NK-92 treated with Interleukin-12 subunit alpha and Interleukin-12 subunit beta, amount 100 ng/mL, for 24 hours (cell line): ENCODE data around the gene RNF41.
"Not testable (repeated sequence)": the region's sequence is repeated elsewhere in the genome, so short reads cannot be mapped to it uniquely, and the experiment has no call there.

Experiments used
- DNase-seq: peaks from one replicate; lab custom pipeline; 2025; lab: John Stamatoyannopoulos, UW

Gene RNF41

GRCh38 chr12:56221757-56222530 lies at the start of gene RNF41:
Gene RNF41, minus strand, starts transcription at chr12:56221922. Its CDS starts 7,875 bp downstream, at chr12:56214047.
- DNase-seq, result peak; percentile 85

DNA sequence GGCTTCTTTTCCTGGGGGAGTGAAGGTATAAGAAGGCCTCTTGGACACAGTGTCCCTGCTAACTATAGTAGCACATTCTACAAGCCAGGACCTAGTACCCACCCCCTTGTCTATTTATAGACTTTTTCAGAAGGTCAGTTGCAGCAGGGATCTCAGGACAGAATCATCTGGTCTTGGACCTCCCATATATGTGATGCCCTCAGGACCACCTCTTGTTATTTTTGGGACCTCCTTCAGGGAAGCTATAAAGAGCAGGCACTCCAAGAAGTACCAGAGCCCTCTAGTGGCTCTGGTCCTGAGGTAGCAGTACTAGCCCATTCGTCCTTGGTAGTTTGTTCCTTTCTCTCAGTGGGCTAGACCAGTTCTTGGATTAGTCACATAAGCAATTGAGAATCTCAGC lies 49.3 kb upstream of the RNF41 start:
- DNase-seq, result no peak

DNA sequence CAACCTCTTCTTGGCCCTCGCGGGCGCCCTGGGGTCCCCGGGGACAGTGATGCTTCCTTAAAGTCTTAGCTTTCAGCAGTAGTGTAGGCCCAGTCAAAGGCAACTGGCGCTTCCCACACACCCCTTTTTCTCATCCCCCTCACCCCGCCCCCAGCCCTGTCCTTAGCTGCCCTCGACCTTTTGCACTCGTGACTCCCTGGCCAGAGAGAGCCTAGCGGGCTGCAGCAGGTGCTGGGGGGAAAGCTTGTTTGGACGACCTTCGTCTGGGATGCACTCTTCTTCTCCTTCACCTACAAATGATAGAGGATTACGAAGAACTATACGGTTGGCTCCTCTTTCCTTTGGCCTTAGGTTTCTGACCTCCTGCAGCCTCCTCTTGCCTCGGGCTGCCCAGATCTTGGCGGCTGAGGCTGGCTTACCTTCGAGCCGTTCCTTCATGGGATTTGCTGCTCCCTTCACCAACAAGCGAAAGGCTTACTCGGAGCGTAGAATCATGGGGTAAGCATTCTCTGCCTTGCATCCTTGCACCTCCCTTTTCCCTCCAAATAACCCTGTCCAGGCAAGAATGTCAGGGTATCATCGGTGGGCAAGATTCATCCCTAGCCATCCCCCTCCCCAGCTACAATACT lies 45.8 kb upstream of the RNF41 start:
- DNase-seq, result no peak

- DNase-seq, result peak; percentile 78
Measured at GRCh38 chr12:56266693-56267442, 45.1 kb upstream of the RNF41 start, which contains the start of gene COQ10A. Gene COQ10A, plus strand, starts transcription at chr12:56266942. Its CDS starts 177 bp downstream, at chr12:56267119.

GRCh38 chr12:56266068-56266692 lies 44.5 kb upstream of the RNF41 start:
- not testable (repeated sequence) for DNase-seq

DNA sequence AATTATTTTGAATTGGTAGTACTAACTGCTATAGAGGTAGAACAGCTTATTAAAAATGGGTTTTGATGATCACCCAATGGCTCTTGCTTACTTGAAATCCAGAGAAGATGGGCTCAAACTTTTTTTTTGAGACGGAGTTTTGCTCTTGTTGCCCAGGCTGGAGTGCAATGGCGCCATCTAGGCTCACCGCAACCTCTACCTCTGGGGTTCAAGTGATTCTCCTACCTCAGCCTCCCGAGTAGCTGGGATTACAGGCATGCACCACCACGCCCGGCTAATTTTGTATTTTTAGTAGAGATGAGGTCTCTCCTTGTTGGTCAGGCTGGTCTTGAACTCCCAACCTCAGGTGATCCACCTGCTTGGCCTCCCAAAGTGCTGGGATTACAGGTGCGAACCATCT lies 41.2 kb upstream of the RNF41 start:
- DNase-seq, result not testable (repeated sequence)

DNA sequence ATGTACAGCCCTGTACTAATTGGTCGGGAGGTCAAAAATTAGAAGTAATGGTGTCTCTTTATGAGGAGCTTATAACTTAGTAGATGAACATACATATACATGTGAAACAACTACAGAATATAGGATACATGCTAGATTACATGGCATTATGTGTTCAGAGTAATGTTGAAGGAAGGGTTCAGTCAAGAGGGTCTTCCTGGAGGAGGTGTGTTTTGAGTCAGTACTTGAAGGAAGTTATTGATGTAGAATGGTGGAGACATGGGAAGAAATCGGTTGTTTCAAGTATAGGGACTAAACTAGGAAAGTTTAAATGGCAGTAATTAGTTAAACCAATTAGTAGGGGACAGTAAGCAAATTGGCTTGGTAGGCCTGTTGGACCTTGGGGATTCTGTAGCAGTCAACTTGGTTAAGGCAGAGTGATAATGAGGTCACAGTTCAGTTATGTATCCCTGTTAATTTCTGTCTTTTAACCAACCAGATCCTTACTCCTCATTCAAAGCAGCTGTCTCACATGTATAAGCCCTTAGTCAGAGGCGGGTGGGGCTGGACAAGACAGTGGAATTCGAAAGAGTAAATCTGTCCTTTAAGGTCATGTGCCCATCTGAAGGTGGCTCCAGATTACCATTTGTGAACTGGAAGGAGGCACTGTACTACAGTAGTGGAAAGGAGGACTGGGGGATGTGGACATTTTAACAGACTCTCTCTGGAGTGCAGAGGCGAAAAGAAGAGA lies 39.9 kb upstream of the RNF41 start:
- DNase-seq, result no peak

GRCh38 chr12:56260921-56261320 lies 39.2 kb upstream of the RNF41 start:
- no peak for DNase-seq

GRCh38 chr12:56260380-56260779 lies 38.7 kb upstream of the RNF41 start:
- no peak for DNase-seq

DNA sequence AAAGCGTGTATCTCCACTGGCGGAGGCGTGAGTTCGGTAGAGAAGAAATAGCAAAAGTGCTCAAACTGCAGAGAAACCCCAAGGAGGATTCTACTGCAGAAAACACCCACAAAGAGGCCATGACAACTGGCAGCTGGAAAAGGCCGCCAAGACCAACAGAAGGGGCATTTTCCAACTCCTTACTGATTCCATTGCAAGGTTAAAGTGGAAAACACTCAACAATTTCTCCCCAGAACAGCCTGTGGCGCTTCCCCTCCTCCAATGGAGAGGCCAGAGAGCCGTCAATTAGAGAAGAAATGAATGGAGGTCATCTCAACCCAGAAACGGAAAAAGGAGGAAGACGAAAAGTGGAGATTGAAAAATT lies 37.1 kb upstream of the RNF41 start:
- DNase-seq, result no peak

DNA sequence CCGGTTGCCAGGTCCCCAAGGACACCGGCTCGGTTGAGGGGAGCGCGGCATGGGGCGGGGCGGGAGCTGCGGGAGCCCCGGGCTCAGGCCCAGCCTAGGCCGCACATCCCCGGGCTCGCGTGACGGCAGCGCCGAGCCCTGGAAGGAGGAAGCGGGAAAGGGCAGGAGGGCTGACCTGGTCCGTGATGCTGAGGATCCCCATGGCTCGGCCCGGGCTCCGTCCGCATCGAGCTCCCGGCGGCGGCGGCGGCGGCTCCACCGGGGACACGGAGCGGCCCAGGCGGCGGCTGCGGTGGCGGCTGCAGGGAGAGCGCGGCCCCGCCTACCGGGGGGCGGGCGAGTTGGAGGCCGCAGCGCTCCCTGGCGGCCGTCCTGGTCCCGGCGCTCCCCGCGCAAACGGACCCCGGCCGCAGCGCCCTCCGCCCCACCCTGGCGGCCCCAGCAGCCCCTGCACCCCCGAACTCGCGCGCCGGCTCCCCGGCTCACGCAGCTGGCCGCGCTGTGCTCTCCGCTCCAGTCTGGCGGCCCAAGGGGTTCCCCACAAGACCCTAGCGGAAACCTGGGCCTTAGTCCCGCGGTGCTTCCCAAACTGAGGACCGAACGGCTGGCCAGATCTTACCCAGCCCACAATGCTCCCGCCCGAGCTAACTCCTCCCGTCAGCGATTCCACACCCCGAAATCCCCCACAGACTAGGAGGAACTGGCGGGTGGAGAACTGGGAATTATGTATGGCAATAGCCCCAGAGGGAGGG lies 36.5 kb upstream of the RNF41 start, which contains the start of gene ANKRD52:
Gene ANKRD52, minus strand, starts transcription at position 317 of the 752 bp plus-strand sequence. Its CDS starts 115 bp downstream, at position 202.
- DNase-seq, result peak; percentile 31

DNA sequence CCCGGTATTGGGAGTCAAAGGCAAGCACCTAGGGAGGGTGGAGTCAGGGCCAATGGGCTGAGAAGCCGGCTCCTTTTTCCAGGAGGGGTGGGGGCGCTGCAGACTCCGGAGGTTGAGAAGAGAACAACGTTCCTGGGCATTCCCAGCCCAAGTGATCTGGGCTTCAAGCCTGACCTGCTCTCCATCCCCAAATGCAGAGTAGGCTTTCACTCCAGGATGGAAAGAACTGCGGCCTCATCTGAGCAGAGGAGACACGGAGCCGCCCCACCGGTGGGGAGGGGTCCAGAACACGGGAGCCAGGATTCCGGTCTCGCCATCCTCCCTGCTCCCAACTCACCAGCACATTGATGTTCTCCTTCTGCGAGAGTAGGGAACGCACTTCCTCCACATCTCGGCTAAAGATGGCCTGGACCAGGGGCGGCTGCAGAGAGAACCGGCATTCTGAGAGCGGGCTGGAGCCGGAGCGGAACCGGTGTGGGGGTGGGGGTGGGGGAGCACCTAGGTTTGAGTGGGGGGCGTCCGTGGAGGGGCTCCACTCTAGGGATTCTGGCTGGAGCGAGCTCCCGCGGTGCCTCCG lies 35.9 kb upstream of the RNF41 start:
- no peak for DNase-seq

- DNase-seq, result no peak
Measured at GRCh38 chr12:56257071-56257470, 35.3 kb upstream of the RNF41 start.

GRCh38 chr12:56256326-56256960 lies 34.7 kb upstream of the RNF41 start:
- DNase-seq, result no peak

- no peak for DNase-seq
Measured at GRCh38 chr12:56255671-56256070, 33.9 kb upstream of the RNF41 start.

GRCh38 chr12:56253091-56253490 lies 31.4 kb upstream of the RNF41 start:
- no peak for DNase-seq

DNA sequence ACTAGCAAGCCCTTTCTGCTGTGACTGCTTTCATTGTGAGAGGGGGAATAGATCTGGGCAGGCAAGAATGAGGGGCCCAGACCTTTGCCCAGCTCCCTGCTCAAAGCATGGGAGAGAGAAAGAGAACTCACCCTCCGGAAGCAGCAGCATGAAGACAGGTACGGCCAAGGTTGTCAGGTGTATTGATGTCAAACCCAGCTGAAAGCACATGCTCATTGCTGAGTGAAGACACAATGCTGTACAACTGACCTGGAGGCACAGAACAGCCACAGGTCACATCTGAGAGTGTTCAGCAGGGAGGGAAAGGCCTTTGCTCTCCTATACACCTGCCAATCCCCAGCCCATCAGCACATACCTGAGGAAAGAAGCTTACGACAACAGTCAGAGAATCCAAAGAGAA lies 30.9 kb upstream of the RNF41 start:
- no peak for DNase-seq

DNA sequence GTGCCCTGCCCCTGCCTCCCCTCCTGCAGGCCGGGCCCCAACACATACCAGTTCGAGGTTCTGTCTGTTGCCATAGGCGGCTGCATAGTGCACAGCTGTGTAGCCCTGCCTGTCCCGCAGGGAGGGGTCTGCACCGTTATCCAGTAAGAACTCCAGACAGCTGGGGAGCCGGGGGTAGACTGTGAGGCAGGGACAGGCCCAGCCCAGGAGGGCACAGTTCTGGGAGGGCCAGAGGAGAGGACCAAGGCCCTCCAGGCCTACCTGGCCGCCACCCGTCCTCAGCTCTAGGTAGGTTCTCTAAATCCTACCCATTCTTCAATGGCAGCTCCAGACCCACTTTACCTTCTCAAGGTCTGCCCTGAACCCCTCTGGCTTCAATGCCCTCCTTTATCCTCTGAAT lies 27.0 kb upstream of the RNF41 start:
- no peak for DNase-seq

DNA sequence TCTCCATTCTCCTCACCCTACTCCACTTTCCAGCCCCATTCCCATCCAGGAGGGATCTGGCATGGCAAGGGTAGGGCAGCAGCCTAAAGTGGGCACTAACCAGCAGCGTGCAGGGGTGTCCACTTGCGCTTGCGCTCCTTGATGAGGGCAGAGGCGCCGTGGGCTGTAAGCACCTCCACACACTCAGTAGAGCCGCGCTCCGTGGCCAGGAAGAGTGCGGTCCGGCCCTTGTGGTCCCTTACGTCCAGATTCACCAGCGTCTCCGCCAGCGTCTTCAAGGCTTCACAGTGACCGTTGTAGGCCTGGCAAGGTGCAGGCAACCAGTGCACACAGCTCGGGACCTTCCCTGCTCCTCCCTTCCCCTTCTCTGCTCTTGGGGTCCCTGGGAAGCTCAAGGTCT lies 26.2 kb upstream of the RNF41 start:
- no peak for DNase-seq

DNA sequence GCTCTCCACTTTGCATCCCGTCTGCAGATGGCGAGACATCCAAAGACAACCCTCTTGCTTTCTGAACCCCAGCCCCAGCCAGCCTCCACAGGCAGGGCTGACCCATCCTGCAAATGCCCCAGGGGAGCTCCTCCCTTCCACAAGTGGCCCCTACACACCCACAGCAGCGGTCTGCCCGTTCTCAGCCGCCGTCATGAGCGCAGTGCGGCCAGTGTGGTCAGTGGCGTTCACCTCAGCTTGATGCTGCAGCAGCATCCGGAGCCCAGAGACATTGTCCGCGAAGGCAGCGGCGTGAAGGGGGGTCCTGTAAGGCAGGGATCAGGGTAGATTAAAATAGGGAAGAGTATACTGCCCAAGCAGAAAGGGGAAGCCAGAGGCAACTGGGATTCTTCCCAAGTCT lies 22.8 kb upstream of the RNF41 start:
- DNase-seq, result no peak
